Measurements from ENCODE around the gene SPG21. TPM values are rescaled to one million over a fixed set of nuclear protein-coding genes. Genes with fewer than 3 reads are reported as not detected.

The SPG21 gene
- total and polyA plus RNA-seq, 2 of the 4 experiments (the other 2 are of a cell fraction): 59.9 to 60.8 TPM

GRCh38 chr15:64975390-64975789, 14.3 kb downstream of the SPG21 start:
- no peak overlapping the region for H2AFZ ChIP-seq (replicated peaks; ENCODE audit: low read length, poor library complexity)
- ChIA-PET POLR2A (ENCODE audit: unreplicated experiment) (no interaction called here), CTCF (no interaction called here)
- intact Hi-C loops (cut with micrococcal nuclease) (no loop called here), dilution Hi-C loops (cut with HindIII; ENCODE audit: low sequenced_read_pairs, unreplicated experiment) (no loop called here), in situ Hi-C loops (cut with MboI; ENCODE audit: low sequenced_read_pairs) (no loop called here)
- no TSS peak for BruUV-seq (replicated peaks)
- no peak overlapping the region for H3K4me3 ChIP-seq (ENCODE audit: insufficient read depth, low read depth, low read length)
- TF ChIP-seq NFE2L2 (IDR thresholded peaks at IDR 0.05; ENCODE audit: low read depth, low read length) (no peak), CHD1 (IDR thresholded peaks at IDR 0.05; ENCODE audit: low read depth, low read length) (no peak), FOS (IDR thresholded peaks at IDR 0.05; ENCODE audit: low read depth, low read length) (no peak), CTCF (conservative IDR thresholded peaks at IDR 0.05; ENCODE audit: low read depth, low read length) (no peak)
- TF ChIP-seq, protein P1, sequence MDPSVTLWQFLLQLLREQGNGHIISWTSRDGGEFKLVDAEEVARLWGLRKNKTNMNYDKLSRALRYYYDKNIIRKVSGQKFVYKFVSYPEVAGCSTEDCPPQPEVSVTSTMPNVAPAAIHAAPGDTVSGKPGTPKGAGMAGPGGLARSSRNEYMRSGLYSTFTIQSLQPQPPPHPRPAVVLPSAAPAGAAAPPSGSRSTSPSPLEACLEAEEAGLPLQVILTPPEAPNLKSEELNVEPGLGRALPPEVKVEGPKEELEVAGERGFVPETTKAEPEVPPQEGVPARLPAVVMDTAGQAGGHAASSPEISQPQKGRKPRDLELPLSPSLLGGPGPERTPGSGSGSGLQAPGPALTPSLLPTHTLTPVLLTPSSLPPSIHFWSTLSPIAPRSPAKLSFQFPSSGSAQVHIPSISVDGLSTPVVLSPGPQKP (IDR thresholded peaks at IDR 0.05; ENCODE audit: borderline replicate concordance, low read depth, low read length): no peak
- no peak overlapping the region for H3K14ac ChIP-seq (replicated peaks; ENCODE audit: low read depth, low read length)
- no peaks in the 10 kb centered on the region for H3K9me3 ChIP-seq (ENCODE audit: control insufficient read depth, insufficient read depth, low read length)
- peaks cover 49% of the 10 kb centered on the region for H3K36me3 ChIP-seq (ENCODE audit: control insufficient read depth, insufficient read depth, low read length)
- no CpG with 5 or more reads among the region's 5 CpGs for WGBS, 2 experiments (ENCODE audit: extremely low coverage in 2 of 2, insufficient read length in 1 of 2)
- H2BK20ac ChIP-seq (ENCODE audit: low read depth, low read length): no peak overlapping the region
- H4K5ac ChIP-seq (ENCODE audit: low read depth, low read length): no peak overlapping the region
- no peak overlapping the region for H3K9ac ChIP-seq (ENCODE audit: low read depth, low read length)
- H3K27me3 ChIP-seq (ENCODE audit: control insufficient read depth, insufficient read depth, low read length): no peaks in the 10 kb centered on the region
- H3K4me2 ChIP-seq (ENCODE audit: low read depth, low read length): no peak overlapping the region
- no peak overlapping the region for H3K18ac ChIP-seq (ENCODE audit: low read depth, low read length)
- H2AK9ac ChIP-seq (replicated peaks; ENCODE audit: low read depth, low read length, poor library complexity): no peak overlapping the region
- H3K4ac ChIP-seq (ENCODE audit: low read depth, low read length): no peak overlapping the region
- no peak overlapping the region for H2AK5ac ChIP-seq (ENCODE audit: low read depth, low read length)
- H4K8ac ChIP-seq (ENCODE audit: low read depth in 2 of 2, low read length in 2 of 2): no peak overlapping the region
- no peaks in the 10 kb centered on the region for H3K4me1 ChIP-seq (ENCODE audit: control insufficient read depth, insufficient read depth, low read length)
- no peak overlapping the region for H3K27ac ChIP-seq (ENCODE audit: insufficient read depth, low read length)
- ATAC-seq (ENCODE audit: low read depth) (no peak), DNase-seq (peak; percentile 12)
- H3K56ac ChIP-seq (ENCODE audit: extremely low read depth, insufficient read depth, low read length): no peak overlapping the region
- H4K91ac ChIP-seq (ENCODE audit: insufficient read depth, low read depth, low read length): no peak overlapping the region
- no peaks in the 10 kb centered on the region for H4K20me1 ChIP-seq (ENCODE audit: insufficient read depth, low read length)
- no peak overlapping the region for H2BK15ac ChIP-seq (ENCODE audit: low read depth, low read length)
- no peak overlapping the region for H3K23ac ChIP-seq (ENCODE audit: low read depth, low read length)
- H2BK5ac ChIP-seq (ENCODE audit: low read depth, low read length, poor library complexity, severe bottlenecking): no peak overlapping the region
- peaks cover 2 to 6% of the 10 kb centered on the region in 2 experiments; a peak in 1 of 4 replicates for H3K79me1 ChIP-seq (ENCODE audit: low read depth in 1 of 2, low read length in 2 of 2)
- no peak overlapping the region for H2BK120ac ChIP-seq (ENCODE audit: low read depth, low read length)
- no peaks in the 10 kb centered on the region for H3K9me1 ChIP-seq (ENCODE audit: insufficient read depth, low read length)
